NCI-H524 (cell line): ENCODE results near the gene TAF4B.
"Not testable (repeated sequence)": the region's sequence is repeated elsewhere in the genome, so short reads cannot be mapped to it uniquely, and the experiment has no call there.

ENCODE experiments used
- DNase-seq, 2 experiments: peaks; one replicate each; lab custom pipeline; 2025; lab: John Stamatoyannopoulos, UW

The TAF4B gene

GRCh38 chr18:26424428-26425147 is 198.3 kb downstream of the TAF4B start:
- DNase-seq: no peak

- DNase-seq: no peak
These were observed 198.9 kb downstream of the TAF4B start for GRCh38 chr18:26425148-26425531.

- DNase-seq: peak; percentile 64 to 76
These were observed 203.4 kb downstream of the TAF4B start for GRCh38 chr18:26429535-26430226.

- DNase-seq: no peak
These were observed 206.6 kb downstream of the TAF4B start for GRCh38 chr18:26432651-26433424.

GRCh38 chr18:26434887-26435286 is 208.6 kb downstream of the TAF4B start:
- no peak for DNase-seq

- no peak for DNase-seq
These were observed 209.3 kb downstream of the TAF4B start for GRCh38 chr18:26435415-26436095.

- no peak for DNase-seq
These were observed 210.2 kb downstream of the TAF4B start for GRCh38 chr18:26436176-26437051.

GRCh38 chr18:26437634-26438033 is 211.4 kb downstream of the TAF4B start:
- not testable (repeated sequence) for DNase-seq

- no peak for DNase-seq
These were observed 212.7 kb downstream of the TAF4B start for GRCh38 chr18:26438980-26439379.

- no peak for DNase-seq
These were observed 213.3 kb downstream of the TAF4B start for GRCh38 chr18:26439537-26439936.

GRCh38 chr18:26440644-26441043 is 214.4 kb downstream of the TAF4B start:
- no peak for DNase-seq
